ENCODE measurements around the gene RAB11A. TPM values are rescaled to one million over a fixed set of nuclear protein-coding genes. Genes with fewer than 3 reads are reported as not detected.

The RAB11A gene
- total RNA-seq, 2 donors from 2014 or later = 233 to 295 TPM

- Mint-ChIP-seq H3K9me3 (no peaks in the 10 kb centered on the region), H3K4me1 (no peaks in the 10 kb centered on the region), H3K27ac (no peak overlapping the region), H3K27me3 (ENCODE audit: insufficient read depth) (no peaks in the 10 kb centered on the region), H3K4me3 (no peak overlapping the region), H3K36me3 (ENCODE audit: low read depth) (peaks cover 7% of the 10 kb centered on the region)
- Histone ChIP-seq H3K27ac (ENCODE audit: low read depth, low read length) (no peak overlapping the region), H3K4me3 (ENCODE audit: low read length) (no peak overlapping the region), H3K4me1 (ENCODE audit: control insufficient read depth, insufficient read depth, low read length) (no peaks in the 10 kb centered on the region), H3K9me3 (ENCODE audit: control insufficient read depth, low read length) (no peaks in the 10 kb centered on the region), H3K36me3 (ENCODE audit: control insufficient read depth, insufficient read depth, low read length) (peaks cover 5% of the 10 kb centered on the region), H3K9ac (ENCODE audit: extremely low read depth, low read length, poor library complexity, severe bottlenecking) (no peak overlapping the region), H3K27me3 (ENCODE audit: control insufficient read depth, insufficient read depth, low read length, poor library complexity, severe bottlenecking) (no peaks in the 10 kb centered on the region)
- DNase-seq = no peak
- TF ChIP-seq CTCF (conservative IDR thresholded peaks at IDR 0.05) = no peak
- WGBS, 2 experiments (ENCODE audit: insufficient coverage in 1 of 2, insufficient read length in 1 of 2) = 92 to 93% methylated on average over 7 of the region's 7 CpGs
Measured at GRCh38 chr15:65922621-65923020, 53.3 kb downstream of the RAB11A start.

DNA sequence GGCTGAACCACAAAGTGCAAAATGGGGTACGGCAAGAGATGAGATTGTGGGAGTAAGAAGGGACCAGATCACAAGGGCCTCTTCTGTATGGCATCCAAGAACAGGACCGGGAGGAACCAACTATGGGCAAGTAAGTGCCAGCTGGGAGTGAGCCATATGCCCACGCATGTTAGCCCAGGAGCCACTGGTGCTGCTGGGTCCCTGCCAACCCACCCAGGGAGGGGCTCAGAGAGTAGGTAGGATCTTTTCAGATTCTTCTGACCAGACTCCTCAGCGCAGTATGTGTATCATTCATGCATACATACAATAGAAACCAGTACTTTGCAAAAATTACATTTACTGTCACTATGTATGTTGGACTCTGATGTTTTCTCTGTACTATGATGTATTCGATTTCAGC lies 54.0 kb downstream of the RAB11A start:
- Mint-ChIP-seq H3K4me3 (no peak overlapping the region), H3K4me1 (no peaks in the 10 kb centered on the region), H3K9me3 (no peaks in the 10 kb centered on the region), H3K27me3 (ENCODE audit: insufficient read depth) (no peaks in the 10 kb centered on the region), H3K27ac (no peak overlapping the region), H3K36me3 (ENCODE audit: low read depth) (peaks cover 7% of the 10 kb centered on the region)
- Histone ChIP-seq H3K27ac (ENCODE audit: low read depth, low read length) (no peak overlapping the region), H3K9ac (ENCODE audit: extremely low read depth, low read length, poor library complexity, severe bottlenecking) (no peak overlapping the region), H3K9me3 (ENCODE audit: control insufficient read depth, low read length) (no peaks in the 10 kb centered on the region), H3K4me3 (ENCODE audit: low read length) (no peak overlapping the region), H3K4me1 (ENCODE audit: control insufficient read depth, insufficient read depth, low read length) (no peaks in the 10 kb centered on the region), H3K27me3 (ENCODE audit: control insufficient read depth, insufficient read depth, low read length, poor library complexity, severe bottlenecking) (no peaks in the 10 kb centered on the region), H3K36me3 (ENCODE audit: control insufficient read depth, insufficient read depth, low read length) (peaks cover 5% of the 10 kb centered on the region)
- no peak for DNase-seq
- WGBS, 2 experiments (ENCODE audit: insufficient coverage in 1 of 2, insufficient read length in 1 of 2) = 92 to 100% methylated on average over 5 of the region's 5 CpGs
- no peak for TF ChIP-seq CTCF (conservative IDR thresholded peaks at IDR 0.05)

- TF ChIP-seq CTCF (conservative IDR thresholded peaks at IDR 0.05) = no peak
- Mint-ChIP-seq H3K9me3 (no peaks in the 10 kb centered on the region), H3K4me1 (no peaks in the 10 kb centered on the region), H3K36me3 (ENCODE audit: low read depth) (peaks cover 2% of the 10 kb centered on the region), H3K4me3 (no peak overlapping the region), H3K27ac (no peak overlapping the region), H3K27me3 (ENCODE audit: insufficient read depth) (no peaks in the 10 kb centered on the region)
- no peaks in the 10 kb centered on the region for H3K27me3 ChIP-seq (ENCODE audit: control insufficient read depth, insufficient read depth, low read length, poor library complexity, severe bottlenecking)
- no peak overlapping the region for H3K9ac ChIP-seq (ENCODE audit: extremely low read depth, low read length, poor library complexity, severe bottlenecking)
- no peak overlapping the region for H3K4me3 ChIP-seq (ENCODE audit: low read length)
- WGBS, 2 experiments (ENCODE audit: insufficient coverage in 1 of 2, insufficient read length in 1 of 2) = 88% methylated on average over 2 of the region's 3 CpGs; no CpG with 5 or more reads in 1 of the 2 experiments
- H3K4me1 ChIP-seq (ENCODE audit: control insufficient read depth, insufficient read depth, low read length) = no peaks in the 10 kb centered on the region
- H3K36me3 ChIP-seq (ENCODE audit: control insufficient read depth, insufficient read depth, low read length) = peaks cover 1% of the 10 kb centered on the region
- H3K9me3 ChIP-seq (ENCODE audit: control insufficient read depth, low read length) = no peaks in the 10 kb centered on the region
- no peak for DNase-seq
- H3K27ac ChIP-seq (ENCODE audit: low read depth, low read length) = no peak overlapping the region
Measured at GRCh38 chr15:65924004-65924403, 54.7 kb downstream of the RAB11A start.

Measured in endodermal cell (in vitro differentiated cells).